BE2C (cell line): ENCODE data around the gene GTPBP10.

Source experiments
- DNase-seq: peaks from one replicate; pipeline ENCODE4 v3.0.0-alpha.2; 2020
- H3K27me3 ChIP-seq: fragments of 250-450 bp; sonication (Bioruptor Pico); 2 replicates; pipeline ENCODE4 v1.5.1; 2020; ENCODE audit warnings: mild to moderate bottlenecking
- H3K36me3 ChIP-seq: fragments of 250-450 bp; sonication (Bioruptor Pico); 2 replicates; pipeline ENCODE4 v1.5.1; 2020; ENCODE audit warnings: mild to moderate bottlenecking
- H3K4me1 ChIP-seq: fragments of 250-450 bp; sonication (Bioruptor Pico); 2 replicates; pipeline ENCODE4 v1.5.1; 2020
- H3K4me3 ChIP-seq: 2 replicates; pipeline ENCODE4 v1.5.1; 2011; ENCODE audit warnings: low read depth, low read length
- H3K9me3 ChIP-seq: fragments of 250-450 bp; sonication (Bioruptor Pico); 2 replicates; pipeline ENCODE4 v1.5.1; 2020
- CTCF ChIP-seq: IDR thresholded peaks from 2 replicates; pipeline ENCODE4 v1.5.1; 2012; ENCODE audit warnings: mild to moderate bottlenecking, low read depth, low read length

Gene GTPBP10

GRCh38 chr7:90412458-90413184 lies 66.1 kb downstream of the GTPBP10 start:
- no peaks in the 10 kb centered on the region for H3K27me3 ChIP-seq
- no peak overlapping the region for H3K4me3 ChIP-seq
- H3K4me1 ChIP-seq = no peaks in the 10 kb centered on the region
- peak; percentile 52 for DNase-seq
- no peaks in the 10 kb centered on the region for H3K9me3 ChIP-seq
- H3K36me3 ChIP-seq = peaks cover 14% of the 10 kb centered on the region
- TF ChIP-seq CTCF = peak; percentile 53

- Histone ChIP-seq H3K4me1 (no peaks in the 10 kb centered on the region), H3K4me3 (no peak overlapping the region), H3K9me3 (no peaks in the 10 kb centered on the region), H3K27me3 (no peaks in the 10 kb centered on the region), H3K36me3 (peaks cover 11% of the 10 kb centered on the region)
- no peak for DNase-seq
- no peak for TF ChIP-seq CTCF
Measured at GRCh38 chr7:90413185-90413528, 66.6 kb downstream of the GTPBP10 start.

- H3K36me3 ChIP-seq = no peaks in the 10 kb centered on the region
- TF ChIP-seq CTCF = no peak
- DNase-seq = no peak
Measured at GRCh38 chr7:90421651-90422050, 75.1 kb downstream of the GTPBP10 start.

GRCh38 chr7:90424720-90425119 lies 78.2 kb downstream of the GTPBP10 start:
- TF ChIP-seq CTCF = no peak
- no peaks in the 10 kb centered on the region for H3K4me1 ChIP-seq
- DNase-seq = no peak
- H3K36me3 ChIP-seq = no peaks in the 10 kb centered on the region
- no peaks in the 10 kb centered on the region for H3K9me3 ChIP-seq
- H3K27me3 ChIP-seq = no peaks in the 10 kb centered on the region
- no peak overlapping the region for H3K4me3 ChIP-seq

More at GRCh38 chr7:90421651-90422050, 75.1 kb downstream of the GTPBP10 start:
- Histone ChIP-seq H3K9me3 (no peaks in the 10 kb centered on the region), H3K4me3 (no peak overlapping the region), H3K27me3 (no peaks in the 10 kb centered on the region), H3K4me1 (no peaks in the 10 kb centered on the region)

GRCh38 chr7:90425376-90425775 lies 78.9 kb downstream of the GTPBP10 start:
- no peak for DNase-seq
- no peak overlapping the region for H3K4me3 ChIP-seq
- no peaks in the 10 kb centered on the region for H3K36me3 ChIP-seq
- no peak for TF ChIP-seq CTCF
- H3K27me3 ChIP-seq = no peaks in the 10 kb centered on the region
- H3K4me1 ChIP-seq = no peaks in the 10 kb centered on the region
- H3K9me3 ChIP-seq = no peaks in the 10 kb centered on the region

GRCh38 chr7:90430614-90431460 lies 84.3 kb downstream of the GTPBP10 start:
- Histone ChIP-seq H3K4me1 (no peaks in the 10 kb centered on the region), H3K36me3 (no peaks in the 10 kb centered on the region), H3K4me3 (no peak overlapping the region), H3K27me3 (no peaks in the 10 kb centered on the region), H3K9me3 (no peaks in the 10 kb centered on the region)
- DNase-seq = no peak
- TF ChIP-seq CTCF = no peak
